Gastroesophageal sphincter (tissue), 4 donors: ENCODE results near the gene ZNF792. TPM values are rescaled to one million over a fixed set of nuclear protein-coding genes. Genes with fewer than 3 reads are reported as not detected.

Experiments
- ATAC-seq: fragments of 150-250 bp; one replicate; pipeline ENCODE4 v1.9.1; 2016; ENCODE audit warnings: mild to moderate bottlenecking, moderate library complexity
- H3K27ac ChIP-seq, 4 donors: fragments of 200-600 bp; sonication (generic) in 3 of 4; 1 replicate in 3 of 4; 2 replicates in 1 of 4; pipeline ENCODE4 v1.5.1; 2016 to 2019
- H3K27me3 ChIP-seq: fragments of 200-600 bp; sonication (generic); one replicate; pipeline ENCODE4 v1.5.1; 2019
- H3K36me3 ChIP-seq, 2 donors: fragments of 200-600 bp; sonication (generic); one replicate each; pipeline ENCODE4 v1.5.1; 2019; ENCODE audit warnings: control low read depth in 1 of 2
- H3K4me1 ChIP-seq, 3 donors: fragments of 200-600 bp; sonication (generic); 1 replicate in 2 of 3; 2 replicates in 1 of 3; pipeline ENCODE4 v1.5.1; 2016 to 2019; ENCODE audit warnings: control low read depth in 2 of 3
- H3K4me3 ChIP-seq, 2 donors: fragments of 200-600 bp; sonication (generic); one replicate each; pipeline ENCODE4 v1.5.1; 2019; ENCODE audit warnings: mild to moderate bottlenecking in 1 of 2, moderate library complexity in 1 of 2
- H3K9me3 ChIP-seq, 3 donors: fragments of 200-600 bp; sonication (generic); one replicate each; pipeline ENCODE4 v1.5.1; 2017 to 2019; ENCODE audit warnings: control low read depth in 2 of 3
- EP300 ChIP-seq: sonication (generic); formaldehyde crosslinking; IDR thresholded peaks from one replicate; pipeline ENCODE4 v1.6.1; 2017; ENCODE audit warnings: antibody characterized with exemption, mild to moderate bottlenecking
- POLR2A ChIP-seq, 2 donors: fragments of 450-650 bp; IDR thresholded peaks; one replicate each; pipeline ENCODE4 v1.6.1; 2017; ENCODE audit warnings: antibody characterized with exemption in 2 of 2, mild to moderate bottlenecking in 2 of 2, moderate library complexity in 1 of 2
- POLR2AphosphoS5 ChIP-seq: sonication (generic); formaldehyde crosslinking; IDR thresholded peaks from one replicate; pipeline ENCODE4 v1.6.1; 2017; ENCODE audit warnings: antibody characterized with exemption
- WGBS, 2 donors: methylation state at CpG; one replicate each; pipeline ENCODE4 v1.1.5; 2018; ENCODE audit warnings: low coverage in 1 of 2; 5-methylcytosine and 5-hydroxymethylcytosine counted together
- total RNA-seq, 4 donors: library from RNA; depleted of rRNA; stranded (reverse); fragments of >200 nt; gene quantifications; one replicate each; pipeline ENCODE4 v1.1.0, GENCODE V29; 2016
- TF ChIP-seq, protein P1 (sequence below), 4 experiments: fragments of 200-600 bp in 2 of 4; fragments of 450-650 bp in 2 of 4; sonication (generic) in 1 of 4; IDR thresholded peaks; one replicate each; pipeline ENCODE4 v1.5.1; 2017 to 2019; ENCODE audit warnings: antibody characterized with exemption in 4 of 4, mild to moderate bottlenecking in 2 of 4, moderate library complexity in 2 of 4

Gene ZNF792
- total RNA-seq, 4 donors from 2014 or later = 6.5 to 10.2 (median 7.3) TPM

DNA sequence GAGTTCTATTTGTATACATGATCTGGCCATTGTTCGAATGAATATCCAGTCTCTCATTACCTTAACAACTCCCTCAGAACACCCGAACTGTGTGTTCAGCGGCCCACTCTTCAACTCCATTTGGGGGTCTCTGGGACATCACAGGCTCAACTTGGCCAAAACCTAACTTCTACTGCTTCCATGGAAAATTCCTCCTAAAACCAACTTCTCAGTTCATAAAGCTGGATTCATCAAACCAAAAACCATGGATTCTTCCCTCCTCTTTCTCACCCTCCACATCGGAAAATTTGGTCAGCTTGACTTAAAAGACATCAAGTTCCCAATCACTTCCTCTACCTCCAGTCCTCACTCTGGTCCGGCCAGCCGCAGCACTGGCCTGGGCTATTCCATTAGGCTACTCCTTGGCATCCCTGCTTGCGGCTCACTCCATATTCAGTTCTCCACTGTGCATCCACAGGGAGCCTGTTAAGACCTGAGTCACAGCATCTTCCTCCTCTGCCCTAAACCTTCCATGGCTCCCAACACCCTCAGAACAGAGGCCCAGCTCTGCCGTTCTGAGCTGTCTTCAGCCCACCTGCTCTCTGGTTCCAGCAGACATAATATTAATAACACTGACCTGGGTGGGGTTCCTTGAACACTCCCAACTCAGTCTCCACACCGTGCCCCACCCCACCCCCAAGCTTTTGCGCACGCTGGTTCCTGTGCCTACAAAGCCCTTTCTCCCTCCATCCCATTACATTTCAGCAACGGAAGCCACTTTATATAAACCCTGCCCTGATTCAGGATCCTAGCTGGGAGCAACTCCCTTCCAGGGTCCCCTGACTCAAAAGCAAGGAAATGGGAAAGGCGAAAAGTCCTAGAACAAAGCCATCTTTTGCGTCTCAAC lies 1.1 kb downstream of the ZNF792 start:
- Histone ChIP-seq H3K27ac (peak overlapping the region in 3 of 4 donors; percentile 71 to 80 (median 73)), H3K9me3 (peaks cover 0 to 38% (median 2%) of the 10 kb centered on the region in 3 donors), H3K4me1 (peaks cover 0 to 34% (median 12%) of the 10 kb centered on the region in 3 donors), H3K36me3 (peaks cover 7 to 33% of the 10 kb centered on the region in 2 donors), H3K27me3 (no peaks in the 10 kb centered on the region), H3K4me3 (peak overlapping the region; percentile 75 to 98)
- ATAC-seq = no peak
- WGBS, 2 donors = 24 to 37% methylated on average over 10 to 11 of the region's 14 CpGs
- TF ChIP-seq POLR2AphosphoS5 = no peak
- TF ChIP-seq, protein P1, sequence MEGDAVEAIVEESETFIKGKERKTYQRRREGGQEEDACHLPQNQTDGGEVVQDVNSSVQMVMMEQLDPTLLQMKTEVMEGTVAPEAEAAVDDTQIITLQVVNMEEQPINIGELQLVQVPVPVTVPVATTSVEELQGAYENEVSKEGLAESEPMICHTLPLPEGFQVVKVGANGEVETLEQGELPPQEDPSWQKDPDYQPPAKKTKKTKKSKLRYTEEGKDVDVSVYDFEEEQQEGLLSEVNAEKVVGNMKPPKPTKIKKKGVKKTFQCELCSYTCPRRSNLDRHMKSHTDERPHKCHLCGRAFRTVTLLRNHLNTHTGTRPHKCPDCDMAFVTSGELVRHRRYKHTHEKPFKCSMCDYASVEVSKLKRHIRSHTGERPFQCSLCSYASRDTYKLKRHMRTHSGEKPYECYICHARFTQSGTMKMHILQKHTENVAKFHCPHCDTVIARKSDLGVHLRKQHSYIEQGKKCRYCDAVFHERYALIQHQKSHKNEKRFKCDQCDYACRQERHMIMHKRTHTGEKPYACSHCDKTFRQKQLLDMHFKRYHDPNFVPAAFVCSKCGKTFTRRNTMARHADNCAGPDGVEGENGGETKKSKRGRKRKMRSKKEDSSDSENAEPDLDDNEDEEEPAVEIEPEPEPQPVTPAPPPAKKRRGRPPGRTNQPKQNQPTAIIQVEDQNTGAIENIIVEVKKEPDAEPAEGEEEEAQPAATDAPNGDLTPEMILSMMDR (IDR thresholded peaks at IDR 0.05) = no peak
- no peak for TF ChIP-seq EP300
- no peak for TF ChIP-seq POLR2A (IDR thresholded peaks at IDR 0.05)

DNA sequence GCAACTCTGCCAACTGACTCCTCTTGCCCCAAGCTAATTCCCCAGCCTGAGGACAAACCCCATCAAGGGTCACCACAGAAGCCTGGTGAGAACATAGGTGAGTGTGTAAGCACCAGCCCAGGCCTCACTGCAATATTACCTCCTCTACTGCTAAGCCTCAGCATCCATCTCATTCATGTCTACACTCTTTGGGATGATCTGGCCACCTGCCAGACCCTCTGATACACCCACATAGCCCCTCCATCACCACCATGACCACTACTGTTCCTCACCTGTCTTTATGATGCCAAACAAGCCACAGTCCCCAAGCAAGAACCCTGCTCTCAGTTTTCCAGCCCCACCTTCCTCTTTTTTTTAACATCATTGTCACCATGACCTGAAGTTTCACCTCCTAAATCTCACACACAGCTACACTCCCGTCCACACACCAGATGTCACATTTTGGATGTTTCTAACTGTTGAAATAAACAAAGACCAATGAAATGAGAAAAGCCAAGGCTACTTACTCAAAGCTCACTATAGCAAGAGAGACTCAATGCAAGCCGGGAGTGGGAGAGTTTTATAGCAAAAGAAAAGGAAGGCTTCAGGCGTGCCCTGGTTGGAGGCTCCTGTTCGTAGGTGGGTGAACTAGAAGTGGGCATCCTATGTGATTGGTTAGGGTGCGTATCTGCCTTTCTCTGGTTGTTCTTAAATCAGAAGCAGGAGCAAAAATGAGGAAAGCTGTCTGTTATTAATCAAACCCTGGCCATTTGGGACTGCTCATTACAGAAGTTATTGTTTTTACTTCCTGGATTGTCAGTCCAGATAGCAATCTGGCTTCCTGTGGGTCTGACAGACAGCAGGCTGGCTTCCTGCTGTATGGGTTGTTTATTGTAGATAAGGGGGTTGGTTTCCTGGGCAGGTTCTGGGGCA lies 2.0 kb downstream of the ZNF792 start:
- H3K4me3 ChIP-seq = peak overlapping the region in 1 of 2 donors; percentile 98
- ATAC-seq = no peak

DNA sequence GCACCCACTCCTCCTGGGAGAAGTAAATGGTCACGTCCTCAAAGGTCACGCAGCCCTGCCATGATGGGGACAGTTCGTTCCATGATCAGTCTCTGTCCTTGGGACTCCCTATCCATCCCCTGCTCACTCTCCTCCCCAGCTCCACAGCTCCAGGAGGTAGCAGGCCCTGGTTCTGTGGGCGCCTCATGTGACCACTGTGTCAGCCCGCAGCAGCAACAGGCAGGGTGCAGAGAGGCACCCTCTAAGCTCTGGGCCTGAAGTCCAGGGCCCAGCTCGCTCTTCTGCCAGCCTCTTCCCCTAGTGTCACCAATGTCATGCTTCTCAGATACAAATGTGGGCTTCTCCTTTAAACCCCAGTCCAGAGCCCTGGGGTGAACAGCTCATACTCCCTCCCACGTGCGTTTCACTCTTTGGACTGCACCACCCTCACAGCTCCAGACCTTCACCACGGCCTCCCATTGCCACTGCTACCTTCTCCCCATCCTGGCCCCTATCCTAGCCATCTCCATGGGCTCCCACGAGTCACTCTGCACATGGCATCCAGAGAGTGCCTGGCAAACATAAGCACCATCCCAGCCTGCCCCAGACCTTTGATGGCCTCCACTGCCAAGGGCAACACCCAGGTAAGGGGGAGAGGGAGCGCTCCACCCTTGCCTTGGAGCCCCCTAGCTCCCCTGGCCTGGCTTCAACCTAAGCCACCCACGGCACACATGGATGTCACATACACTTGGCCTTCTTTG lies 2.9 kb downstream of the ZNF792 start:
- H3K27me3 ChIP-seq = no peaks in the 10 kb centered on the region
- 88 to 99% methylated on average over 7 to 8 of the region's 12 CpGs for WGBS, 2 donors
- peaks cover 7 to 51% of the 10 kb centered on the region in 2 donors for H3K36me3 ChIP-seq

More for the DNA sequence above, 2.0 kb downstream of the ZNF792 start:
- H3K27ac ChIP-seq = peak overlapping the region in 3 of 4 donors; percentile 71 to 80 (median 73)
- TF ChIP-seq EP300 (no peak), POLR2A (IDR thresholded peaks at IDR 0.05) (no peak), POLR2AphosphoS5 (no peak)
- TF ChIP-seq, protein P1 (IDR thresholded peaks at IDR 0.05) = no peak
- WGBS, 2 donors = 49 to 75% methylated on average over 4 of the region's 5 CpGs
- no peaks in the 10 kb centered on the region for H3K27me3 ChIP-seq
- H3K36me3 ChIP-seq = peaks cover 7 to 42% of the 10 kb centered on the region in 2 donors
- H3K9me3 ChIP-seq = peaks cover 0 to 47% (median 2%) of the 10 kb centered on the region in 3 donors
- H3K4me1 ChIP-seq = peaks cover 0 to 34% (median 12%) of the 10 kb centered on the region in 3 donors

More for the DNA sequence above, 2.9 kb downstream of the ZNF792 start:
- no peak for ATAC-seq
- Histone ChIP-seq H3K9me3 (peaks cover 0 to 56% (median 2%) of the 10 kb centered on the region in 3 donors), H3K4me1 (peaks cover 0 to 34% (median 12%) of the 10 kb centered on the region in 3 donors), H3K27ac (no peak overlapping the region), H3K4me3 (no peak overlapping the region)
- TF ChIP-seq, protein P1 (IDR thresholded peaks at IDR 0.05) = no peak
- TF ChIP-seq POLR2A (IDR thresholded peaks at IDR 0.05) = no peak
- TF ChIP-seq EP300 = no peak
- TF ChIP-seq POLR2AphosphoS5 = no peak
